Measurements from ENCODE around the gene SORCS2.

The SORCS2 gene

DNA sequence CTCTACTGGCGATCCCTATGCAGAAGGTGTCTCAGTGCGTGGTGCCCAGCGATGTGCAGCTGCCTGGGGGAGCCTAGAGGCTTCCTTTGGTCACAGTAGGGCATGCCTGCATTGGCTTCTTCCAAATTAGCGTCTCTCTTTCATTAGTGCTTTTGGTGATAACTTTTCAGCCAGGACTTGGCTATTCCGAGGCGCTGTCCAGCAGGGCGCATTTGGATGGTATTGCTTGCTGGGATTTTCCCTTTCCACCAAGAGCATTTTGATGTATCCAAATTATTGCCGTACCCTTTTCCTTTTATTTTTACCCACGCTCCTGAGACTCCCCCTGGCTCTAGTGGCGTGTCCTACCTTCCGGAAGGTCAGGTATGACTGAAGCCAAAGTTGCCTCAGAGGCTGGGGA is 101.4 kb downstream of the SORCS2 start:
- CTCF ChIA-PET: interaction anchor here (5.3 to 7.0 kb wide), 2 partner anchors 97 to 104 kb away, joined by 103 to 156 read pairs; partner anchors contain the start of gene SORCS2
- no peak overlapping the region for H3K4me3 ChIP-seq (ENCODE audit: low read depth, low read length)
- POLR2A ChIA-PET: no interaction called here
- DNase-seq (ENCODE audit: low read depth, low spot score): no peak
- TF ChIP-seq, protein P1, sequence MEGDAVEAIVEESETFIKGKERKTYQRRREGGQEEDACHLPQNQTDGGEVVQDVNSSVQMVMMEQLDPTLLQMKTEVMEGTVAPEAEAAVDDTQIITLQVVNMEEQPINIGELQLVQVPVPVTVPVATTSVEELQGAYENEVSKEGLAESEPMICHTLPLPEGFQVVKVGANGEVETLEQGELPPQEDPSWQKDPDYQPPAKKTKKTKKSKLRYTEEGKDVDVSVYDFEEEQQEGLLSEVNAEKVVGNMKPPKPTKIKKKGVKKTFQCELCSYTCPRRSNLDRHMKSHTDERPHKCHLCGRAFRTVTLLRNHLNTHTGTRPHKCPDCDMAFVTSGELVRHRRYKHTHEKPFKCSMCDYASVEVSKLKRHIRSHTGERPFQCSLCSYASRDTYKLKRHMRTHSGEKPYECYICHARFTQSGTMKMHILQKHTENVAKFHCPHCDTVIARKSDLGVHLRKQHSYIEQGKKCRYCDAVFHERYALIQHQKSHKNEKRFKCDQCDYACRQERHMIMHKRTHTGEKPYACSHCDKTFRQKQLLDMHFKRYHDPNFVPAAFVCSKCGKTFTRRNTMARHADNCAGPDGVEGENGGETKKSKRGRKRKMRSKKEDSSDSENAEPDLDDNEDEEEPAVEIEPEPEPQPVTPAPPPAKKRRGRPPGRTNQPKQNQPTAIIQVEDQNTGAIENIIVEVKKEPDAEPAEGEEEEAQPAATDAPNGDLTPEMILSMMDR (IDR thresholded peaks at IDR 0.05; ENCODE audit: insufficient read depth, low read length, missing control alignments): no peak

DNA sequence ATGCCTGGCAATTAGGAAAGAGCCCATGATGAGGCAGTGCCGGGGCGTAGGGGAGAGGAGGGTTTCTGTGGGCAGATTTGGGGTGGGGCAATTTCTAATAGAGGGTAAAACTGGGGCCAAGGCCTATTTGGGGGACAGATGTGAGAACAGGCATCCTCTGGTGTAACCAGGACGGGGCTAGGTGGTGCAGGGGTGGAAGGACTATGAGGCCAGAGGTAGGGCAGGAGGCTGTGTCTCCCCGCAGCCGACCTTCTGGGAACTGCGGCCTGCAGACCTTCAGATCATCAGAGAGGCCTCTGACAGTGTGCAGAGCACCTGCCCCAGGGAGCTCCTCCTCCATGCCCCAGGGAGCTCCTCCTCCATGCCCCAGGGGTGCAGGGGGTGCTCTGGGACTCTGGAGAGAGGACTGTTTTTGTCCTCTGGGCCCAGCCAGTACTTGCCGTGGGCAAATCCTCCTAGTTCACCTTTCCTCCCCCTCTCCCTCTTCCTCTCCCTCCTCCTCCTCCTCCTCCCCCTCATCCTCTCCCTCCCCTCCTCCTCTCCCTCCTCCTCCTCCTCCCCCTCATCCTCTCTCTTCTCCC is 101.9 kb downstream of the SORCS2 start:
- DNase-seq (ENCODE audit: low read depth, low spot score): no peak
- CTCF ChIA-PET: interaction anchor here (2.2 to 7.0 kb wide), 3 partner anchors 11 to 104 kb away, joined by 7 to 156 read pairs (median 103); partner anchors contain the start of gene SORCS2

DNA sequence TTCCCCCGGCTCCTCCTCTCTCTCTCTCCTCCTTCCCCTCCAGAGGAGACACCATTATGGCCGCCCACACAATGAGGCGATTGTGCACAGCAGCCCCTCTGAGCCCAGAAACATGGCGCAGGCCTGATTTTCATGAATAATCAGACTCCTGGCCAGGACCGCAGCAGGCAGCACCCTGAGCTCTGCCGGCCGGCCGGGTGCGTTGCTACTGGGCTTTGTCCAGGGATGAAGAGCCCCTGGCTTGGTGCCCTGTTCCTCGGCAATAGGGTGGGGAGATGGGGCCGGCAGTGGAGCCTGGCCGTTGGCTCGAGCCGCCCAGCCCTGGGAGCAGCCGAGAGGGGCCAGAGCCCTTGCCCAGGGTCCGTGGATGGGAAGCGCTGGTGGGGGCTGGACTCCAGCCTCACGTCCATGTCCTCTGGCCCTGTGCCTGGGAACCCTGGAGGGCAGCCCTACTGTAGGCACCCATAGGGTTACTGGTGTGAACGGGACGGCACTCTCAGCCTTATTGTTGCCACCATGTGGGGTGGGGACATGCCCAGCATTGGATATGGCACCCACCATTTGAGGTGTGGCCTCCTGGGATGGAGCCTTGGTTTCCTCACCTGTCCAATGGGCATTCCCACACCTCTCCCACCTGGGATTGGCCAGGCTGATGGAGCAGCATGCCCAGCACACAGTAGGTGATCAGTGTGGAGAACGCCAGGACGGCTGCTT is 103.0 kb downstream of the SORCS2 start:
- TF ChIP-seq, protein P1 (IDR thresholded peaks at IDR 0.05; ENCODE audit: insufficient read depth, low read length, missing control alignments): no peak
- H3K4me3 ChIP-seq (ENCODE audit: low read depth, low read length): no peak overlapping the region
- no peak for DNase-seq (ENCODE audit: low read depth, low spot score)
- CTCF ChIA-PET: interaction anchor here (0.9 to 7.0 kb wide), 22 partner anchors 8 to 425 kb away, joined by 3 to 156 read pairs (median 4); partner anchors contain the start of gene SORCS2
- POLR2A ChIA-PET: no interaction called here

More for the DNA sequence above, 101.9 kb downstream of the SORCS2 start:
- no peak overlapping the region for H3K4me3 ChIP-seq (ENCODE audit: low read depth, low read length)
- POLR2A ChIA-PET: no interaction called here
- TF ChIP-seq, protein P1 (IDR thresholded peaks at IDR 0.05; ENCODE audit: insufficient read depth, low read length, missing control alignments): no peak

DNA sequence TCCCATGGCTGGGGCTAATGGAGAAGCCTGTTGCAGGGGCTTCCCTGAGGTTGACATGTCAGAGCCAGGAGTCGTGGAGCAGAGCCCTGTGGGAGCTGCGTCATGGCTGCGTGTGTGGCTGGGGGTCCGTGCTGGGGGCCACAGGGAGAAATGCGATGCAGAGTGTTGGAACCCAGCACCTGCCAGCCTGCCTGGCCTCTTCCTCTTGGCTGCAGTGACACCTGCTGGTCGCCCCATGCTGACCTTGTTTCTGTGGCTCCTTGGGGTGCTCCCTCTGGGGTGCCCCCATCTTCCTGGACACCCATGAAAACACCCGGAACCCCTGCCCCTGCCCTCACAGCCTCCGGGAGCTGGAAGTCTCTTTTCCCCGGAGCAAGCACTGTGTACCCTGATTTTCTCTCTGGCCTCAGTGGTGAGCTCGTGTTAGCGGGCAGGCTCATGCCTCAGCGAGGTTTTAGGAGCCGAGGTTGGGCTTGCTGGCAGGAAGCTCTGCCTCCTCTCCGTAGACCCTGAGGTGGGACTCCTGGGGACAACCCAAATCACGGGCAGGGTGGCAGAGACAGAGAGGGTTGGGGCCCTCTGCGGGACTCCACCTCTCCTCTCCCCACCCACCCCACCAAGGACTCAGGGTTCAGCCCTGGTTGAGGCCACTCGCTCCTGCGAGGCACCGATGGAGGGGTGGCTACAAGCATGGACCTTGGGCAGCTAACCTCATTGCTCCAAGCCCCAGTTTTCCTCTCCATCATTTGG is 103.7 kb downstream of the SORCS2 start:
- ChIA-PET CTCF (interaction anchor here (0.7 to 7.0 kb wide), 31 partner anchors 8 to 424 kb away, joined by 3 to 156 read pairs (median 4); partner anchors contain the start of gene SORCS2), POLR2A (no interaction called here)
- TF ChIP-seq, protein P1 (IDR thresholded peaks at IDR 0.05; ENCODE audit: insufficient read depth, low read length, missing control alignments): peak; percentile 79
- no peak overlapping the region for H3K4me3 ChIP-seq (ENCODE audit: low read depth, low read length)
- DNase-seq (ENCODE audit: low read depth, low spot score): no peak

DNA sequence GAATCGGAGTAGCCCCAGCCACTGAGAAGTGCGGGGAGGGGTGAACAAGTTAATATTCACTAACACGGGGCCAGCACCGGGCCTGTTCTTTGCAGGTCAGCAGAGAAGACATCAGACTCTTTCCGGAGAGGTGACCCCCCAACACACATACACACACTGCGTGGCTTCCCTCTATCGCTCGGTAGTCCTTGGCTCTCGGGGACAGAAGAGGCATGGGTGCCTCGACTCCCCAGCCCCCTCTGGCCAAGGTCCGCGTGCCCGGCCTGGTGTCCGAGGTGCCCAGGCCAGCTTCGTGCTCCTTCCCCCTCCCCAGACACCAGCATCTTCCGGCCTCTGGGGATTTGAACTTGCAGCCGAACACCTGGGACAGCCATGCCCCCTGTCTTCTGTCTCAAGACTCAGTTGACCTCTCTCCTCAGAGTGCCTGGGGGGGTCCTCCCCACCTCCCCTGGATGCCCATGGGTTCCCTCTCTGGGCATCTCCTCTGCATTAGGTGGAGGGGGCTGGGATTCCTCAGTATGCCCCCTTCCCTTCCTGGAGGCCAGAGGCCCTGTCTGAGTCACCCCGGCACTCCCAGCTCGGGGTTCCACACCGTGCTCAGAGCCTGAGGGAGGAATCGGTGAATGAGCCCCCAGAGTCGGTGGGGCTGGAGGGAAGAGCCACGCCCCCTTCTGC is 104.5 kb downstream of the SORCS2 start:
- POLR2A ChIA-PET: no interaction called here
- DNase-seq (ENCODE audit: low read depth, low spot score): no peak
- TF ChIP-seq, protein P1 (IDR thresholded peaks at IDR 0.05; ENCODE audit: insufficient read depth, low read length, missing control alignments): no peak
- CTCF ChIA-PET: interaction anchor here (0.7 to 7.0 kb wide), 33 partner anchors 7 to 424 kb away, joined by 3 to 156 read pairs (median 4); partner anchors contain the start of gene SORCS2
- H3K4me3 ChIP-seq (ENCODE audit: low read depth, low read length): no peak overlapping the region
